Ascending aorta (tissue), 2 donors: Measurements from ENCODE around the gene CPSF7. TPM values are rescaled to one million over a fixed set of nuclear protein-coding genes. Genes with fewer than 3 reads are reported as not detected.
A peak's percentile ranks its signal among the peaks of the same experiment; 100 is the strongest.
"Not testable (repeated sequence)": the region's sequence is repeated elsewhere in the genome, so short reads cannot be mapped to it uniquely, and the experiment has no call there.

Experiments used
- DNase-seq, 2 donors: peaks; one replicate each; pipeline ENCODE4 v3.0.0-alpha.2; 2019; ENCODE audit warnings: low spot score in 2 of 2
- H3K27ac ChIP-seq, 2 donors: fragments of 200-600 bp; sonication (generic); one replicate each; pipeline ENCODE4 v1.5.1; 2016 to 2017; ENCODE audit warnings: mild to moderate bottlenecking in 1 of 2
- H3K27me3 ChIP-seq: fragments of 200-600 bp; sonication (generic); one replicate; pipeline ENCODE4 v1.5.1; 2017
- H3K36me3 ChIP-seq, 2 donors: fragments of 200-600 bp; sonication (generic); one replicate each; pipeline ENCODE4 v1.5.1; 2016
- H3K4me1 ChIP-seq, 2 donors: fragments of 200-600 bp; sonication (generic); one replicate each; pipeline ENCODE4 v1.5.1; 2016 to 2017; ENCODE audit warnings: mild to moderate bottlenecking in 1 of 2
- H3K4me3 ChIP-seq, 2 donors: fragments of 200-600 bp; sonication (generic); one replicate each; pipeline ENCODE4 v1.5.1; 2016 to 2017; ENCODE audit warnings: mild to moderate bottlenecking in 1 of 2
- H3K9me3 ChIP-seq, 2 donors: fragments of 200-600 bp; sonication (generic); one replicate each; pipeline ENCODE4 v1.5.1; 2016
- CTCF ChIP-seq, 3 experiments: fragments of 200-600 bp in 2 of 3; fragments of 450-650 bp in 1 of 3; sonication (generic) in 2 of 3; IDR thresholded peaks; one replicate each; pipeline ENCODE4 v1.5.1; 2016 to 2019; ENCODE audit warnings: antibody characterized with exemption in 3 of 3, mild to moderate bottlenecking in 1 of 3, moderate library complexity in 1 of 3
- intact Hi-C: fragments of 100-400 bp; cut with DNase I; formaldehyde crosslinking; loops from one replicate; pipeline ENCODE4 v1.15.1; 2023
- total RNA-seq: library from RNA; depleted of rRNA; stranded (reverse); fragments of >200 nt; gene quantifications from one replicate; pipeline ENCODE4 v1.1.0, GENCODE V29; 2016

CPSF7 gene
- total RNA-seq, 1 donor from 2014 or later = 22.9 TPM

- intact Hi-C loops = no loop called here
These were observed 44.4 kb upstream of the CPSF7 start for GRCh38 chr11:61474013-61474643.

GRCh38 chr11:61473370-61474012 lies 43.7 kb upstream of the CPSF7 start:
- Histone ChIP-seq H3K4me3 (no peak overlapping the region), H3K27ac (peak overlapping the region; percentile 78 to 87), H3K36me3 (peaks cover 0 to 10% of the 10 kb centered on the region in 2 donors), H3K9me3 (no peaks in the 10 kb centered on the region), H3K27me3 (no peaks in the 10 kb centered on the region), H3K4me1 (peaks cover 0 to 16% of the 10 kb centered on the region in 2 donors)
- TF ChIP-seq CTCF (IDR thresholded peaks at IDR 0.05) = no peak
- DNase-seq = no peak
- intact Hi-C loops = loop anchor here (2.0 kb wide), 1 partner anchor 27 kb away; no protein-coding TSS in a partner anchor

More at GRCh38 chr11:61474013-61474643, 44.4 kb upstream of the CPSF7 start:
- Histone ChIP-seq H3K27me3 (no peaks in the 10 kb centered on the region), H3K4me1 (peaks cover 0 to 16% of the 10 kb centered on the region in 2 donors), H3K27ac (peak overlapping the region in 1 of 2 donors; percentile 87), H3K4me3 (no peak overlapping the region), H3K36me3 (peaks cover 0 to 9% of the 10 kb centered on the region in 2 donors), H3K9me3 (no peaks in the 10 kb centered on the region)
- DNase-seq = no peak
- TF ChIP-seq CTCF (IDR thresholded peaks at IDR 0.05) = no peak

- intact Hi-C loops = loop anchor here (2.0 kb wide), 1 partner anchor 26 kb away; no protein-coding TSS in a partner anchor
- peaks cover 0 to 11% of the 10 kb centered on the region in 2 donors for H3K36me3 ChIP-seq
- peak overlapping the region; percentile 78 to 87 for H3K27ac ChIP-seq
- no peaks in the 10 kb centered on the region for H3K9me3 ChIP-seq
- DNase-seq = peak in 1 of 2 donors; percentile 79
- no peaks in the 10 kb centered on the region for H3K27me3 ChIP-seq
- H3K4me3 ChIP-seq = no peak overlapping the region
- no peak for TF ChIP-seq CTCF (IDR thresholded peaks at IDR 0.05)
- H3K4me1 ChIP-seq = peaks cover 0 to 14% of the 10 kb centered on the region in 2 donors
These were observed 43.1 kb upstream of the CPSF7 start for GRCh38 chr11:61472868-61473267.

- H3K36me3 ChIP-seq = peaks cover 0 to 11% of the 10 kb centered on the region in 2 donors
- H3K9me3 ChIP-seq = no peaks in the 10 kb centered on the region
- TF ChIP-seq CTCF (IDR thresholded peaks at IDR 0.05) = no peak
- no peaks in the 10 kb centered on the region for H3K27me3 ChIP-seq
- peaks cover 0 to 12% of the 10 kb centered on the region in 2 donors for H3K4me1 ChIP-seq
- peak; percentile 38 to 94 for DNase-seq
- intact Hi-C loops = loop anchor here (2.0 kb wide), 1 partner anchor 25 kb away; no protein-coding TSS in a partner anchor
- H3K27ac ChIP-seq = peak overlapping the region; percentile 78 to 87
- no peak overlapping the region for H3K4me3 ChIP-seq
These were observed 42.5 kb upstream of the CPSF7 start for GRCh38 chr11:61472282-61472681.

- H3K36me3 ChIP-seq = peaks cover 0 to 12% of the 10 kb centered on the region in 2 donors
- intact Hi-C loops = no loop called here
These were observed 38.2 kb upstream of the CPSF7 start for GRCh38 chr11:61468002-61468401.

GRCh38 chr11:61467602-61468001 lies 37.8 kb upstream of the CPSF7 start:
- Histone ChIP-seq H3K36me3 (peaks cover 0 to 15% of the 10 kb centered on the region in 2 donors), H3K27ac (peak overlapping the region in 1 of 2 donors; percentile 25)
- H3K4me3 ChIP-seq, H3K9me3 ChIP-seq, DNase-seq, H3K27me3 ChIP-seq, H3K4me1 ChIP-seq, intact Hi-C loops: not testable (repeated sequence)

More at GRCh38 chr11:61468002-61468401, 38.2 kb upstream of the CPSF7 start:
- Histone ChIP-seq H3K27me3 (no peaks in the 10 kb centered on the region), H3K27ac (peak overlapping the region in 1 of 2 donors; percentile 25), H3K9me3 (no peaks in the 10 kb centered on the region), H3K4me3 (no peak overlapping the region), H3K4me1 (peaks cover 0 to 12% of the 10 kb centered on the region in 2 donors)
- TF ChIP-seq CTCF (IDR thresholded peaks at IDR 0.05) = no peak
- no peak for DNase-seq
